ENCODE data around the gene SH3PXD2A.

- TF ChIP-seq LEF1 (IDR thresholded peaks at IDR 0.05): no peak
- no peak for TF ChIP-seq TRIM25 (IDR thresholded peaks at IDR 0.05; ENCODE audit: borderline replicate concordance)
- TF ChIP-seq POLR2AphosphoS5 (IDR thresholded peaks at IDR 0.05; ENCODE audit: control insufficient read depth, insufficient read depth, low read depth, low read length): no peak
- no peak for TF ChIP-seq HDAC6 (IDR thresholded peaks at IDR 0.05; ENCODE audit: low read depth, low read length)
Measured at GRCh38 chr10:103658049-103658577, 197.3 kb downstream of the SH3PXD2A start.

Data from K562 (cell line).